OCI-LY7 (cell line): Measurements from ENCODE around the gene CFAP20. TPM values are rescaled to one million over a fixed set of nuclear protein-coding genes. Genes with fewer than 3 reads are reported as not detected.

Experiments used
- BruUV-seq: library from RNA; stranded (reverse); fragments of 400-500 nt; replicated peaks from 2 replicates; lab custom pipeline; 2021; lab: Mats Ljungman, UMichigan
- CTCF ChIA-PET: fragments of 300-600 bp; sonication (Branson Sonifier 250); formaldehyde crosslinking; loops from one replicate; lab custom pipeline; 2022; ENCODE audit warnings: antibody characterized with exemption; ENCODE audit not compliant: unreplicated experiment; lab: Charles Lee
- POLR2A ChIA-PET: fragments of 300-600 bp; sonication (Branson Sonifier 250); formaldehyde crosslinking; loops from one replicate; lab custom pipeline; 2022; ENCODE audit warnings: antibody characterized with exemption; lab: Charles Lee
- DNase-seq: peaks from one replicate; pipeline ENCODE4 v3.0.0-alpha.2; 2015; ENCODE audit warnings: low spot score
- H2AFZ ChIP-seq: fragments of 200-600 bp; sonication (generic), shearing (Covaris generic); 2 replicates; pipeline ENCODE4 v1.6.1; 2014; ENCODE audit warnings: mild to moderate bottlenecking, antibody characterized with exemption, low read length, moderate library complexity
- H3K27ac ChIP-seq: fragments of 200-600 bp; sonication (generic); 2 replicates; pipeline ENCODE4 v1.5.1; 2014; ENCODE audit warnings: mixed run types, low read depth, mild to moderate bottlenecking, moderate library complexity, low read length, inconsistent platforms; ENCODE audit not compliant: poor library complexity, severe bottlenecking
- H3K36me3 ChIP-seq: fragments of 200-600 bp; sonication (generic); 2 replicates; pipeline ENCODE4 v1.6.1; 2014; ENCODE audit warnings: mild to moderate bottlenecking, antibody characterized with exemption, low read length, moderate library complexity, mixed read lengths; ENCODE audit not compliant: insufficient read depth
- H3K4me1 ChIP-seq: fragments of 200-600 bp; sonication (generic); 2 replicates; pipeline ENCODE4 v1.5.1; 2014; ENCODE audit warnings: mild to moderate bottlenecking, low read length; ENCODE audit not compliant: insufficient read depth, poor library complexity, severe bottlenecking
- H3K4me2 ChIP-seq: fragments of 200-600 bp; sonication (generic); 2 replicates; pipeline ENCODE4 v1.6.1; 2014; ENCODE audit warnings: mild to moderate bottlenecking, low read length
- H3K4me3 ChIP-seq: fragments of 200-600 bp; sonication (generic); 2 replicates; pipeline ENCODE4 v1.5.1; 2014; ENCODE audit warnings: mild to moderate bottlenecking, low read depth, low read length; ENCODE audit not compliant: poor library complexity, severe bottlenecking
- H3K79me2 ChIP-seq: fragments of 200-600 bp; sonication (generic); 2 replicates; pipeline ENCODE4 v1.6.1; 2016; ENCODE audit warnings: low read depth, mild to moderate bottlenecking, low read length, moderate library complexity, mixed read lengths; ENCODE audit not compliant: insufficient read depth
- H3K9me2 ChIP-seq: fragments of 200-600 bp; sonication (generic); 2 replicates; pipeline ENCODE4 v1.6.1; 2016; ENCODE audit warnings: mild to moderate bottlenecking, low read length, mixed read lengths; ENCODE audit not compliant: insufficient read depth
- H3K9me3 ChIP-seq: fragments of 200-600 bp; sonication (generic); 2 replicates; pipeline ENCODE4 v1.6.1; 2014; ENCODE audit warnings: mild to moderate bottlenecking, mixed run types, low read length, mixed read lengths
- H4K20me1 ChIP-seq: fragments of 200-600 bp; sonication (generic); 2 replicates; pipeline ENCODE4 v1.6.1; 2014; ENCODE audit warnings: mild to moderate bottlenecking, antibody characterized with exemption, low read length, moderate library complexity, mixed read lengths; ENCODE audit not compliant: insufficient read depth
- CTCF ChIP-seq: fragments of 200-600 bp; sonication (generic); conservative IDR thresholded peaks from 2 replicates; pipeline ENCODE4 v1.5.1; 2014; ENCODE audit warnings: mild to moderate bottlenecking, antibody characterized with exemption, low read length, moderate library complexity, mixed read lengths
- EZH2phosphoT487 ChIP-seq: fragments of 200-600 bp; sonication (generic); IDR thresholded peaks from 2 replicates; pipeline ENCODE4 v1.6.1; 2018; ENCODE audit warnings: low read depth, borderline replicate concordance, mild to moderate bottlenecking, mixed run types, antibody characterized with exemption, low read length, moderate library complexity, mixed read lengths
- intact Hi-C: fragments of 100-400 bp; cut with micrococcal nuclease; formaldehyde crosslinking; loops from one replicate; pipeline ENCODE4 v1.10.0; 2022; ENCODE audit not compliant: unreplicated experiment
- total RNA-seq, 2 experiments: library from RNA; depleted of rRNA in 1 of 2; stranded (reverse); fragments of >200 nt in 1 of 2; shearing (Covaris generic) in 1 of 2; gene quantifications; 2 replicates each; pipeline ENCODE4 v1.2.3, GENCODE V29; 2014 to 2022

The CFAP20 gene
- total RNA-seq, 2 experiments from 2014 or later, result 46.4 to 89.2 TPM

- no peak overlapping the region for H2AFZ ChIP-seq
- no peaks in the 10 kb centered on the region for H3K4me1 ChIP-seq
- intact Hi-C loops, result no loop called here
- DNase-seq, result no peak
- no peaks in the 10 kb centered on the region for H3K36me3 ChIP-seq
- H3K4me2 ChIP-seq, result no peak overlapping the region
- H3K9me3 ChIP-seq, result no peaks in the 10 kb centered on the region
- no peak overlapping the region for H3K4me3 ChIP-seq
- H3K9me2 ChIP-seq, result no peaks in the 10 kb centered on the region
- H3K79me2 ChIP-seq, result no peaks in the 10 kb centered on the region
- TF ChIP-seq EZH2phosphoT487, result no peak
- TF ChIP-seq CTCF, result no peak
- CTCF ChIA-PET, result no interaction called here
- POLR2A ChIA-PET, result no interaction called here
- BruUV-seq, result no TSS peak
- H3K27ac ChIP-seq, result no peak overlapping the region
- H4K20me1 ChIP-seq, result no peaks in the 10 kb centered on the region
Measured at GRCh38 chr16:58148526-58148925, 19.3 kb upstream of the CFAP20 start.

- Histone ChIP-seq H3K9me2 (no peaks in the 10 kb centered on the region), H3K27ac (no peak overlapping the region), H3K4me2 (no peak overlapping the region), H2AFZ (no peak overlapping the region), H3K79me2 (no peaks in the 10 kb centered on the region), H3K4me3 (no peak overlapping the region), H3K36me3 (no peaks in the 10 kb centered on the region), H3K9me3 (no peaks in the 10 kb centered on the region), H4K20me1 (no peaks in the 10 kb centered on the region), H3K4me1 (no peaks in the 10 kb centered on the region)
- DNase-seq, result no peak
- POLR2A ChIA-PET, result no interaction called here
- no peak for TF ChIP-seq CTCF
- TF ChIP-seq EZH2phosphoT487, result no peak
- BruUV-seq, result no TSS peak
- CTCF ChIA-PET, result no interaction called here
- intact Hi-C loops, result no loop called here
Measured at GRCh38 chr16:58148099-58148498, 18.9 kb upstream of the CFAP20 start.

- no peaks in the 10 kb centered on the region for H4K20me1 ChIP-seq
- no peak for DNase-seq
- no TSS peak for BruUV-seq
- no peaks in the 10 kb centered on the region for H3K4me1 ChIP-seq
- intact Hi-C loops, result no loop called here
- ChIA-PET POLR2A (no interaction called here), CTCF (no interaction called here)
- H3K4me3 ChIP-seq, result no peak overlapping the region
- no peak overlapping the region for H2AFZ ChIP-seq
- H3K27ac ChIP-seq, result no peak overlapping the region
- TF ChIP-seq EZH2phosphoT487 (no peak), CTCF (no peak)
- no peaks in the 10 kb centered on the region for H3K9me2 ChIP-seq
- no peak overlapping the region for H3K4me2 ChIP-seq
- no peaks in the 10 kb centered on the region; the same call in 1 of the 2 replicates for H3K79me2 ChIP-seq
- H3K36me3 ChIP-seq, result 0 out of 2 replicates have a peak, but pooled peaks cover 2% of the 10 kb centered on the region
- peaks cover 21% of the 10 kb centered on the region for H3K9me3 ChIP-seq
Measured at GRCh38 chr16:58138852-58139251, 9.7 kb upstream of the CFAP20 start.
